OCI-LY7 (cell line): ENCODE measurements around the gene HAT1.

Experiments used
- CTCF ChIP-seq: fragments of 200-600 bp; sonication (generic); conservative IDR thresholded peaks from 2 replicates; pipeline ENCODE4 v1.5.1; 2014; ENCODE audit warnings: mild to moderate bottlenecking, antibody characterized with exemption, low read length, moderate library complexity, mixed read lengths
- EZH2phosphoT487 ChIP-seq: fragments of 200-600 bp; sonication (generic); IDR thresholded peaks from 2 replicates; pipeline ENCODE4 v1.6.1; 2018; ENCODE audit warnings: low read depth, borderline replicate concordance, mild to moderate bottlenecking, mixed run types, antibody characterized with exemption, low read length, moderate library complexity, mixed read lengths

GRCh38 chr2:172021074-172021931, 99.0 kb downstream of the HAT1 start:
- TF ChIP-seq CTCF, result no peak
- no peak for TF ChIP-seq EZH2phosphoT487
